Endothelial cell of umbilical vein (primary cell): ENCODE results near the gene CCNB3.
A peak's percentile ranks its signal among the peaks of the same experiment; 100 is the strongest.

Experiments used
- EZH2 ChIP-seq: IDR thresholded peaks from 2 replicates; pipeline ENCODE4 v1.6.1; 2012; ENCODE audit warnings: borderline replicate concordance, low read depth, mild to moderate bottlenecking, moderate library complexity, low read length, inconsistent platforms; ENCODE audit not compliant: severe bottlenecking
- JUN ChIP-seq: IDR thresholded peaks from 2 replicates; pipeline ENCODE4 v1.6.1; 2011; ENCODE audit warnings: borderline replicate concordance, low read depth; ENCODE audit not compliant: insufficient read length, insufficient read depth
- POLR2A ChIP-seq: IDR thresholded peaks from 2 replicates; pipeline ENCODE4 v1.6.1; 2012; ENCODE audit warnings: low read depth, mild to moderate bottlenecking, control low read depth, low read length
- POLR2AphosphoS5 ChIP-seq: IDR thresholded peaks from 2 replicates; pipeline ENCODE4 v1.6.1; 2012; ENCODE audit warnings: low read depth, mild to moderate bottlenecking, control low read depth, low read length, moderate library complexity; ENCODE audit not compliant: insufficient read depth
- TF ChIP-seq, protein P1 (sequence below), 2 donors: IDR thresholded peaks; 1 replicate in 1 of 2; 2 replicates in 1 of 2; pipeline ENCODE4 v1.5.1; 2011; ENCODE audit warnings: low read length in 2 of 2, mild to moderate bottlenecking in 2 of 2, moderate library complexity in 2 of 2, control low read depth in 1 of 2, inconsistent platforms in 1 of 2, low read depth in 1 of 2; ENCODE audit not compliant: insufficient read depth in 1 of 2; ENCODE audit errors: extremely low read depth in 1 of 2

DNA sequence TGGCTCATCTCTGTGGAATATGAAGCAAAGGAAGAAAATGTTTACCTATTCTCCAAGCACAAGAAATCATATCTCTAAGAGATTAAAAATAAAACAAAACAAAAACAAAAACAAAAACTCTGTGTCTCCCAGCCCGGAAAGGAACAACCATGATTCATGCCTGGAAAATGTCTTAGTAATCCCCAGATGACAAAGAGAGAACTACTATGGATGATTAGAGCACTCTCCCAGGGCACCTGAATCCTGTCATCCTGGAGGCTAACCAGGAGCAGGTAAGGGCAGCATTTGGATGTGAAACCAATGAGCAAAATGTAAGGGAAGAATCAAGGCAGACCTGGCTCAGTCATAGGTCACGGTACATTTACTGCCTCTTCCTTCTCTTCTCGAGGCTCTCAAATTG is 2.0 kb upstream of the CCNB3 start:
- TF ChIP-seq POLR2AphosphoS5: no peak
- TF ChIP-seq EZH2: no peak
- TF ChIP-seq, protein P1, sequence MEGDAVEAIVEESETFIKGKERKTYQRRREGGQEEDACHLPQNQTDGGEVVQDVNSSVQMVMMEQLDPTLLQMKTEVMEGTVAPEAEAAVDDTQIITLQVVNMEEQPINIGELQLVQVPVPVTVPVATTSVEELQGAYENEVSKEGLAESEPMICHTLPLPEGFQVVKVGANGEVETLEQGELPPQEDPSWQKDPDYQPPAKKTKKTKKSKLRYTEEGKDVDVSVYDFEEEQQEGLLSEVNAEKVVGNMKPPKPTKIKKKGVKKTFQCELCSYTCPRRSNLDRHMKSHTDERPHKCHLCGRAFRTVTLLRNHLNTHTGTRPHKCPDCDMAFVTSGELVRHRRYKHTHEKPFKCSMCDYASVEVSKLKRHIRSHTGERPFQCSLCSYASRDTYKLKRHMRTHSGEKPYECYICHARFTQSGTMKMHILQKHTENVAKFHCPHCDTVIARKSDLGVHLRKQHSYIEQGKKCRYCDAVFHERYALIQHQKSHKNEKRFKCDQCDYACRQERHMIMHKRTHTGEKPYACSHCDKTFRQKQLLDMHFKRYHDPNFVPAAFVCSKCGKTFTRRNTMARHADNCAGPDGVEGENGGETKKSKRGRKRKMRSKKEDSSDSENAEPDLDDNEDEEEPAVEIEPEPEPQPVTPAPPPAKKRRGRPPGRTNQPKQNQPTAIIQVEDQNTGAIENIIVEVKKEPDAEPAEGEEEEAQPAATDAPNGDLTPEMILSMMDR (IDR thresholded peaks at IDR 0.05; ENCODE audit: extremely low read depth in 1 of 2, insufficient read depth in 1 of 2, low read depth in 1 of 2, low read length in 2 of 2): no peak
- TF ChIP-seq JUN: peak; percentile 64
- TF ChIP-seq POLR2A: no peak
